LNCaP clone FGC (cell line): ENCODE data around the gene TSGA10.

Source experiments
- DNase-seq: peaks from one replicate; pipeline ENCODE4 v3.0.0-alpha.2; 2011; ENCODE audit warnings: low read depth
- H3K4me3 ChIP-seq: 2 replicates; pipeline ENCODE4 v1.5.1; 2011; ENCODE audit warnings: mild to moderate bottlenecking, low read depth, low read length, control low read depth
- CTCF ChIP-seq: IDR thresholded peaks from 2 replicates; pipeline ENCODE4 v1.5.1; 2012; ENCODE audit warnings: mild to moderate bottlenecking; ENCODE audit not compliant: control insufficient read depth, insufficient read depth; ENCODE audit errors: extremely low read depth

The TSGA10 gene

GRCh38 chr2:99188357-99188756, 33.6 kb upstream of the TSGA10 start:
- no peak for DNase-seq
- no peak for TF ChIP-seq CTCF
- H3K4me3 ChIP-seq = no peak overlapping the region

DNA sequence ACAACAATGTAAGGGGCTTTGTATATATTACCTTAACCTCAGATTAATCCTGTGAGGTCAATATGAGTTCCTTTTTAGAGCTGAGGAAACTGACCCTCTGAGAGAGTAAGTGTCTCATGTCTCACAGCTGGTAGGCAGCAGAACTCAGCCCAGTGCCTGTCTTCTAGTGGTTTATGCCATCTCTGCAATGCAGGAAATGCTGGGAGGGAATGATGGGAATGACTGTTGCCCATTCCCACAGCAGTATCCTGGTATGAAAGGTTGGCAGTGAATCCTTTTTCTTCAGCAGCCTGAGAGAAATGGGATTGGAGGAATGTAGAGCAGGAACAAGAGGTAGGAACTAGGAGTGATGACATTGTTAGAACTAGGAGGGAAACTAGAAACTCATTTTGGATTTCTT, 32.3 kb upstream of the TSGA10 start:
- no peak overlapping the region for H3K4me3 ChIP-seq
- no peak for TF ChIP-seq CTCF
- no peak for DNase-seq

- TF ChIP-seq CTCF = no peak
- no peak overlapping the region for H3K4me3 ChIP-seq
- DNase-seq = no peak
Observed at GRCh38 chr2:99184811-99185210, 30.1 kb upstream of the TSGA10 start.

- DNase-seq = peak; percentile 39
- H3K4me3 ChIP-seq = peak overlapping the region; percentile 85
- TF ChIP-seq CTCF = no peak
Observed at GRCh38 chr2:99183025-99183424, 28.3 kb upstream of the TSGA10 start.

DNA sequence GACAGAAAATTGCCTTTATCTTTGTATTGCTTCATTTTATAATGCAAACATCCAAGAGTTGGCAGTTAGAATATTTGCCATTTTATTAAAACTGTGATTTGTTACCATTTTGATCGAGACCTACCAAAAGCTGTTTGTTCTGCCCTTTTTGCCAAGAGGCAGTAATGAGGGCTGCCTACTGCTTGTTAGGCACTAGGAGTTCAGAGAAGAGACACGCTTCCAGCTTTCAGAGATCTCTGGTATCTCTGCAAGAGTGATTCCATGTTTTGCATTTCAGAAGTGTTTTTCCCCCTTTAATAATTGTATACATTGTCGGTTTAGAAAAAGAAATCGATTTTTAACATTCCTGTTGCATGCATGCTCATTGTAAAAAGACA, 26.9 kb upstream of the TSGA10 start:
- no peak for DNase-seq
- peak overlapping the region; percentile 85 for H3K4me3 ChIP-seq
- no peak for TF ChIP-seq CTCF

- TF ChIP-seq CTCF = no peak
- peak within 1 kb of the TSS; percentile 85 for H3K4me3 ChIP-seq
- DNase-seq = peak; percentile 92
Observed at GRCh38 chr2:99180755-99181623, 26.2 kb upstream of the TSGA10 start, which contains the start of the genes MITD1 and MRPL30. MITD1 (minus strand) TSS chr2:99181058; CDS start chr2:99180981, 77 bp downstream. MRPL30 (plus strand) TSS chr2:99181184; CDS start chr2:99186204, 5,020 bp downstream.
